Pancreas (tissue), 10 donors: ENCODE data around the gene AKAP13. TPM values are rescaled to one million over a fixed set of nuclear protein-coding genes. Genes with fewer than 3 reads are reported as not detected.
"Not testable (repeated sequence)": the region's sequence is repeated elsewhere in the genome, so short reads cannot be mapped to it uniquely, and the experiment has no call there.

Experiments
- ATAC-seq, 4 donors: fragments of 200-7000 bp; cut with Tn5 transposase; one replicate each; pipeline versions ENCODE4 v1.8.0 to v1.9.1; 2020; ENCODE audit warnings: mild to moderate bottlenecking in 4 of 4, moderate library complexity in 4 of 4
- DNase-seq, 6 donors: peaks; one replicate each; pipeline ENCODE4 v3.0.0-alpha.2; 2020
- FAIRE-seq: peaks from 2 replicates; lab custom pipeline; 2012; peaks lifted over from hg19 to GRCh38; lab: Jason Lieb, UNC
- H3K27ac ChIP-seq, 4 donors: fragments of 200-600 bp; sonication (generic); 1 replicate in 3 of 4; 2 replicates in 1 of 4; pipeline versions ENCODE4 v1.5.0 to v1.8.0; 2020
- H3K27me3 ChIP-seq, 4 donors: fragments of 200-600 bp; one replicate each; pipeline ENCODE4 v1.8.0; 2021
- H3K36me3 ChIP-seq, 3 donors: fragments of 200-600 bp; sonication (generic) in 1 of 3; one replicate each; pipeline versions ENCODE4 v1.5.0 to v1.8.0; 2020 to 2021
- H3K4me1 ChIP-seq, 3 donors: fragments of 200-600 bp; one replicate each; pipeline ENCODE4 v1.8.0; 2021
- H3K4me3 ChIP-seq, 4 donors: fragments of 200-600 bp; sonication (generic) in 2 of 4; one replicate each; pipeline versions ENCODE4 v1.5.0 to v1.8.0; 2020 to 2021
- H3K9me3 ChIP-seq, 4 donors: fragments of 200-600 bp; one replicate each; pipeline ENCODE4 v1.8.0; 2021
- CTCF ChIP-seq, 4 donors: fragments of 200-600 bp; sonication (generic) in 3 of 4; IDR thresholded peaks; one replicate each; pipeline versions ENCODE4 v1.5.0 to v1.8.0; 2021; ENCODE audit warnings: antibody characterized with exemption in 4 of 4
- WGBS, 2 donors: extraction: QIAGEN DNeasy Blood & Tissue Kit; methylation state at CpG; one replicate each; pipeline ENCODE4 v1.1.7; 2013; 5-methylcytosine and 5-hydroxymethylcytosine counted together
- intact Hi-C, 3 donors: fragments of 100-400 bp; cut with DNase I; formaldehyde crosslinking; loops; one replicate each; pipeline versions ENCODE4 v1.11.1 to v1.14.2; 2022
- polyA plus RNA-seq, 2 donors: library from polyadenylated mRNA; stranded (reverse); fragments of 200-250 nt; gene quantifications; one replicate each; pipeline ENCODE4 v1.2.3, GENCODE V29; 2013
- total RNA-seq, 6 donors: library from RNA; stranded (reverse); fragmentation: NEBNext Ultra II Directional in 4 of 6; extraction: Animal tissue kit (Norgen Biotek cat#: 25700) in 4 of 6; gene quantifications; one replicate each; pipeline versions ENCODE4 v1.2.1 to v1.2.4, GENCODE V29; 2021 to 2023
- donor health status: healthy with polysubstance abuse.
- donor health status: DM: no; HTN: no; CAD: no; lungs with moderate emphysema.
- donor health status: DM: no; HTN: no; CAD: no.
- donor health status: control.
- donor health status: control.
- donor health status: Bipolar disorder and iron deficiency.
- donor health status: DM: yes; HTN: yes; CAD: no.
- donor health status: DM: no; HTN: no; CAD: no.
- donor health status: DM: no; HTN: no; CAD: no.
- donor health status: DM: yes; HTN: yes; CAD: no.

The AKAP13 gene
- total and polyA plus RNA-seq, 8 donors, result 64.9 to 139 (median 89.9) TPM

- no peak for TF ChIP-seq CTCF (IDR thresholded peaks at IDR 0.05)
- Histone ChIP-seq H3K4me3 (no peak overlapping the region), H3K27ac (no peak overlapping the region), H3K4me1 (no peaks in the 10 kb centered on the region), H3K9me3 (no peaks in the 10 kb centered on the region), H3K27me3 (no peaks in the 10 kb centered on the region), H3K36me3 (no peaks in the 10 kb centered on the region)
- DNase-seq (no peak), FAIRE-seq (no peak), ATAC-seq (no peak)
- WGBS, 2 donors, result 86 to 87% methylated on average over 3 of the region's 3 CpGs
- intact Hi-C loops, result no loop called here
These were observed 30.0 kb upstream of the AKAP13 start for GRCh38 chr15:85350395-85350794.

- H3K9me3 ChIP-seq, H3K4me3 ChIP-seq, FAIRE-seq, DNase-seq, H3K27ac ChIP-seq, H3K27me3 ChIP-seq, H3K36me3 ChIP-seq, H3K4me1 ChIP-seq, intact Hi-C loops, ATAC-seq: not testable (repeated sequence)
- WGBS, 2 donors, result 83 to 90% methylated on average over 8 of the region's 8 CpGs
These were observed 28.9 kb upstream of the AKAP13 start for GRCh38 chr15:85351501-85351900.

GRCh38 chr15:85351965-85352364 is 28.4 kb upstream of the AKAP13 start:
- H3K36me3 ChIP-seq, result no peaks in the 10 kb centered on the region
- no peaks in the 10 kb centered on the region for H3K9me3 ChIP-seq
- no peaks in the 10 kb centered on the region for H3K27me3 ChIP-seq
- ATAC-seq, result no peak
- no peak for DNase-seq
- FAIRE-seq, result no peak
- no peak overlapping the region for H3K4me3 ChIP-seq
- H3K27ac ChIP-seq, result no peak overlapping the region
- intact Hi-C loops, result no loop called here
- H3K4me1 ChIP-seq, result no peaks in the 10 kb centered on the region
- whole genome bisulfite sequencing, 2 donors, result 87 to 91% methylated on average over 4 of the region's 4 CpGs
- TF ChIP-seq CTCF (IDR thresholded peaks at IDR 0.05), result no peak

- Histone ChIP-seq H3K36me3 (no peaks in the 10 kb centered on the region), H3K4me1 (peaks cover 0 to 10% (median 0%) of the 10 kb centered on the region in 3 donors), H3K9me3 (no peaks in the 10 kb centered on the region), H3K27me3 (no peaks in the 10 kb centered on the region), H3K4me3 (no peak overlapping the region), H3K27ac (no peak overlapping the region)
- no peak for DNase-seq
- intact Hi-C loops, result no loop called here
- TF ChIP-seq CTCF (IDR thresholded peaks at IDR 0.05), result no peak
- no peak for ATAC-seq
- FAIRE-seq, result no peak
These were observed 26.9 kb upstream of the AKAP13 start for GRCh38 chr15:85353516-85353915.

- 35 to 62% methylated on average over 4 of the region's 4 CpGs for WGBS, 2 donors
- no peaks in the 10 kb centered on the region for H3K9me3 ChIP-seq
- ATAC-seq, result peak in 1 of 4 donors; percentile 8
- TF ChIP-seq CTCF (IDR thresholded peaks at IDR 0.05), result no peak
- no peaks in the 10 kb centered on the region for H3K27me3 ChIP-seq
- no peak overlapping the region for H3K27ac ChIP-seq
- H3K4me1 ChIP-seq, result peaks cover 0 to 10% (median 0%) of the 10 kb centered on the region in 3 donors
- FAIRE-seq, result no peak
- intact Hi-C loops, result no loop called here
- no peak overlapping the region for H3K4me3 ChIP-seq
- no peak for DNase-seq
- H3K36me3 ChIP-seq, result no peaks in the 10 kb centered on the region
These were observed 25.9 kb upstream of the AKAP13 start for GRCh38 chr15:85354461-85354860.
